HL-60 (cell line): Measurements from ENCODE around the gene DENND5A.

Experiments used
- DNase-seq, 2 experiments: peaks; one replicate each; pipeline ENCODE4 v3.0.0-alpha.2; 2010 to 2020; ENCODE audit warnings: low read depth in 1 of 2, low spot score in 1 of 2
- H3K27ac ChIP-seq: fragments of 250-450 bp; sonication (Bioruptor Pico); replicated peaks from 2 replicates; pipeline ENCODE4 v1.5.1; 2020; ENCODE audit warnings: mild to moderate bottlenecking, moderate library complexity
- H3K27me3 ChIP-seq: fragments of 250-450 bp; sonication (Bioruptor Pico); 2 replicates; pipeline ENCODE4 v1.5.1; 2021; ENCODE audit warnings: mild to moderate bottlenecking, moderate library complexity; ENCODE audit not compliant: insufficient read depth, poor library complexity, severe bottlenecking
- H3K4me3 ChIP-seq: replicated peaks from 2 replicates; pipeline ENCODE4 v1.5.1; 2011; ENCODE audit warnings: mild to moderate bottlenecking, control low read depth, low read length; ENCODE audit not compliant: insufficient read depth
- GABPA ChIP-seq: IDR thresholded peaks from 2 replicates; pipeline ENCODE4 v1.6.1; 2012; ENCODE audit warnings: low read depth
- POLR2AphosphoS5 ChIP-seq: IDR thresholded peaks from 2 replicates; pipeline ENCODE4 v1.6.1; 2012; ENCODE audit warnings: low read depth
- SPI1 ChIP-seq: IDR thresholded peaks from 2 replicates; pipeline ENCODE4 v1.6.1; 2012; ENCODE audit warnings: low read depth, mild to moderate bottlenecking, borderline replicate concordance
- TF ChIP-seq, protein P1 (sequence below): IDR thresholded peaks from one replicate; pipeline ENCODE4 v1.5.1; 2011; ENCODE audit warnings: low read length, control low read depth, inconsistent platforms; ENCODE audit not compliant: insufficient read depth
- TF ChIP-seq, protein P2 (sequence below): IDR thresholded peaks from 2 replicates; pipeline ENCODE4 v1.6.1; 2012; ENCODE audit warnings: low read depth; ENCODE audit not compliant: insufficient replicate concordance

DENND5A gene

DNA sequence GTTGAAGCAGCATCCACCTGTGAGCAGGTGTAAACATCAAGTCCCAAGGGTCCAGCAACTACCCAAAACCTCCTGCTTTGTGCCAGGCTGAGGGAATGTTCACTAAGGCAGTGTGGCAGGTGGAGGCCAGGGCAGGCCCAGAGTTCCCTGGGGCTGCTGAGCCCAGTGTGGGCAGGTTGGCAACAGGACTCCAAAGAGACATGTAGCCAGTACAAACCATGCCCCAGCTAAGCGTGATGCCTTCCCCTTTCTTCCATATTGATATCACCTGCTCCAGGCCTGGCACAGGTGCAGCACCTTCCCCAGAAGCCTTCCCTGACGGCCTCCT, 143.7 kb downstream of the DENND5A start:
- DNase-seq, result no peak
- H3K27ac ChIP-seq, result no peak overlapping the region
- H3K27me3 ChIP-seq, result no peaks in the 10 kb centered on the region
- TF ChIP-seq, protein P1, sequence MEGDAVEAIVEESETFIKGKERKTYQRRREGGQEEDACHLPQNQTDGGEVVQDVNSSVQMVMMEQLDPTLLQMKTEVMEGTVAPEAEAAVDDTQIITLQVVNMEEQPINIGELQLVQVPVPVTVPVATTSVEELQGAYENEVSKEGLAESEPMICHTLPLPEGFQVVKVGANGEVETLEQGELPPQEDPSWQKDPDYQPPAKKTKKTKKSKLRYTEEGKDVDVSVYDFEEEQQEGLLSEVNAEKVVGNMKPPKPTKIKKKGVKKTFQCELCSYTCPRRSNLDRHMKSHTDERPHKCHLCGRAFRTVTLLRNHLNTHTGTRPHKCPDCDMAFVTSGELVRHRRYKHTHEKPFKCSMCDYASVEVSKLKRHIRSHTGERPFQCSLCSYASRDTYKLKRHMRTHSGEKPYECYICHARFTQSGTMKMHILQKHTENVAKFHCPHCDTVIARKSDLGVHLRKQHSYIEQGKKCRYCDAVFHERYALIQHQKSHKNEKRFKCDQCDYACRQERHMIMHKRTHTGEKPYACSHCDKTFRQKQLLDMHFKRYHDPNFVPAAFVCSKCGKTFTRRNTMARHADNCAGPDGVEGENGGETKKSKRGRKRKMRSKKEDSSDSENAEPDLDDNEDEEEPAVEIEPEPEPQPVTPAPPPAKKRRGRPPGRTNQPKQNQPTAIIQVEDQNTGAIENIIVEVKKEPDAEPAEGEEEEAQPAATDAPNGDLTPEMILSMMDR, result no peak
- TF ChIP-seq GABPA (no peak), POLR2AphosphoS5 (no peak), SPI1 (no peak)
- TF ChIP-seq, protein P2, sequence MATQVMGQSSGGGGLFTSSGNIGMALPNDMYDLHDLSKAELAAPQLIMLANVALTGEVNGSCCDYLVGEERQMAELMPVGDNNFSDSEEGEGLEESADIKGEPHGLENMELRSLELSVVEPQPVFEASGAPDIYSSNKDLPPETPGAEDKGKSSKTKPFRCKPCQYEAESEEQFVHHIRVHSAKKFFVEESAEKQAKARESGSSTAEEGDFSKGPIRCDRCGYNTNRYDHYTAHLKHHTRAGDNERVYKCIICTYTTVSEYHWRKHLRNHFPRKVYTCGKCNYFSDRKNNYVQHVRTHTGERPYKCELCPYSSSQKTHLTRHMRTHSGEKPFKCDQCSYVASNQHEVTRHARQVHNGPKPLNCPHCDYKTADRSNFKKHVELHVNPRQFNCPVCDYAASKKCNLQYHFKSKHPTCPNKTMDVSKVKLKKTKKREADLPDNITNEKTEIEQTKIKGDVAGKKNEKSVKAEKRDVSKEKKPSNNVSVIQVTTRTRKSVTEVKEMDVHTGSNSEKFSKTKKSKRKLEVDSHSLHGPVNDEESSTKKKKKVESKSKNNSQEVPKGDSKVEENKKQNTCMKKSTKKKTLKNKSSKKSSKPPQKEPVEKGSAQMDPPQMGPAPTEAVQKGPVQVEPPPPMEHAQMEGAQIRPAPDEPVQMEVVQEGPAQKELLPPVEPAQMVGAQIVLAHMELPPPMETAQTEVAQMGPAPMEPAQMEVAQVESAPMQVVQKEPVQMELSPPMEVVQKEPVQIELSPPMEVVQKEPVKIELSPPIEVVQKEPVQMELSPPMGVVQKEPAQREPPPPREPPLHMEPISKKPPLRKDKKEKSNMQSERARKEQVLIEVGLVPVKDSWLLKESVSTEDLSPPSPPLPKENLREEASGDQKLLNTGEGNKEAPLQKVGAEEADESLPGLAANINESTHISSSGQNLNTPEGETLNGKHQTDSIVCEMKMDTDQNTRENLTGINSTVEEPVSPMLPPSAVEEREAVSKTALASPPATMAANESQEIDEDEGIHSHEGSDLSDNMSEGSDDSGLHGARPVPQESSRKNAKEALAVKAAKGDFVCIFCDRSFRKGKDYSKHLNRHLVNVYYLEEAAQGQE, result no peak
- no peak overlapping the region for H3K4me3 ChIP-seq

DNA sequence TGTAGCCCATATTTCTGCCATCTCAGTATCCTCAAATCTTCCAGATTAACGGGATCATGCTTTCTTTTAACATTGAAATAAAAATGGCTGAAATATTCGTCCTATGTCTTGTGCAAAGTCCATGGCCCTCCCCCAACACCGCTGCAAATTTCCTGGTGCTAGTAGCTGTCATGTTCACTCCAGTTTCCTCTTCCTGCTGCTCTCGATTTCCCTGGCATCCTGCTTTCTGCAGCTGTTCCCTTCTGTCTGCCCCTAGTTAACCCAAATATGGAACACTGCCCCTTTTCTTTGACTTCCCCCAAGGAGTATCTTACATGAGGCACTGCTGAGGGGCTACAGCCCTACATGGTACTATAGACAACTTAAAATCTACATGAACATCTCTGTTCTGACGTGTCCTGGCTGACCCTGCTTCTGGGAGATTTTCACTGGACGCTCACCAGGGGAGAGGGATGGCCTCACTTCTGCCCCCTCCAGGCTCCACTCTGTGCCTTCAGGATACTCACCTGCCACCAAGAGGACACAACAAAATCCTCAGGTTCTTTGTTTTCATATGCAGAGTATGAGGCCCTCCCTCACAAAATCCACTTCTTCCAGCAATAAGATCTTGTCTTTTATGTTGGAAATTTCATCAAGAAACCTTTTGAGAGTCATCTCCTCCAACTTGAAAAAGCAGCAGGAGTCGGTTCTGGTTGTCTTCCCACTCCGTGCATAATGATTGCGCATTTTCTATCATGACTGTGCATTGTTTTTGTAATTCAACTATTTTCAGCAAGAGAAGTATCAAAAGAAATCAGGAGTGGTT, 144.3 kb downstream of the DENND5A start:
- no peak for TF ChIP-seq POLR2AphosphoS5
- no peaks in the 10 kb centered on the region for H3K27me3 ChIP-seq
- DNase-seq, result no peak
- no peak overlapping the region for H3K4me3 ChIP-seq
- H3K27ac ChIP-seq, result no peak overlapping the region

DNA sequence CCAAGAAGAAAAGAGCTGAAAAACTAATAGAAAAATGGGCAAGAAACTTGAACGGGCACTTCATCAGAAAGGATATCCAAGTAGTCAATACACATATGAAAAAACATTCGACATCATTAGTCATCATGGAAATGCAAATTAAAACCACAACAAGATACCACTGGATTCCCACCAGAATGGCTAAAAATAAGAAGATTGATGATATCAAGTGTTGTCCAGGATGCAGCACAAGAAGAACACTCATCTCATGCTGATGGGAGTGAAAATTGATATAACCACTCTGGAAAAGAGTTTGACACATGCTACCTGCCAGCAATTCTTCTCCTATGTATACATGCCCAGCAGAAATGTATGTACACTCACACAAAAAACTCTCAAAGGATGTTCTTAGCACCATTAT, 146.9 kb downstream of the DENND5A start:
- TF ChIP-seq, protein P2, result no peak
- TF ChIP-seq POLR2AphosphoS5 (no peak), GABPA (no peak), SPI1 (no peak)
- TF ChIP-seq, protein P1, result no peak
- Histone ChIP-seq H3K27me3 (no peaks in the 10 kb centered on the region), H3K4me3 (no peak overlapping the region), H3K27ac (no peak overlapping the region)
- DNase-seq, result no peak

DNA sequence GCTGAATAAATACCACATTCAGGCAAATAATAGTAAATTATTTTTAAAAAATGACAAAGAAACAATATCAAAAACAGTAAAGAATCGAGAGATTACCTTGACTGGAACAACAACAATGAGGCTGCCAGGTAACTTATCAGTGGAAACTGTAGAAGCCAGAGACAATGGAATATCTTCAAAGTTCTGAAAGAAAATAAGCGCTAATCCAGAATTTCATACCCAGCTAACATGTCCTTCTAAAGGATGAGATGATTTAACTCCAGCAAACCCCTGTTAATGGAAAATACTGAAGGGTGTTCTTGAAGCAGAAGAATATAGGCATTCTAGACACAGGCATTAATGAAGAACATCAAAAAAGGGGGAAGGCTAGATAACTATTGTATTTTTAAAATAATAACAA, 153.1 kb downstream of the DENND5A start:
- TF ChIP-seq, protein P1, result no peak
- TF ChIP-seq, protein P2, result no peak
- TF ChIP-seq GABPA (no peak), SPI1 (no peak), POLR2AphosphoS5 (no peak)
- no peak overlapping the region for H3K27ac ChIP-seq
- H3K4me3 ChIP-seq, result no peak overlapping the region
- DNase-seq, result no peak
- H3K27me3 ChIP-seq, result no peaks in the 10 kb centered on the region
